ENCODE results near the gene TNFAIP1.

TNFAIP1 gene

GRCh38 chr17:28344011-28344410 is 8.4 kb downstream of the TNFAIP1 start:
- no peak for DNase-seq (ENCODE audit: insufficient read length, low spot score)
- no peak for FAIRE-seq

- DNase-seq (ENCODE audit: insufficient read length, low spot score) (no peak), FAIRE-seq (no peak)
These were observed 8.9 kb downstream of the TNFAIP1 start for GRCh38 chr17:28344435-28344901.

GRCh38 chr17:28345419-28346198 is 10.0 kb downstream of the TNFAIP1 start:
- DNase-seq (ENCODE audit: insufficient read length, low spot score) (no peak), FAIRE-seq (peak; percentile 60)

GRCh38 chr17:28346199-28346580 is 10.6 kb downstream of the TNFAIP1 start:
- DNase-seq (ENCODE audit: insufficient read length, low spot score) (no peak), FAIRE-seq (no peak)

DNA sequence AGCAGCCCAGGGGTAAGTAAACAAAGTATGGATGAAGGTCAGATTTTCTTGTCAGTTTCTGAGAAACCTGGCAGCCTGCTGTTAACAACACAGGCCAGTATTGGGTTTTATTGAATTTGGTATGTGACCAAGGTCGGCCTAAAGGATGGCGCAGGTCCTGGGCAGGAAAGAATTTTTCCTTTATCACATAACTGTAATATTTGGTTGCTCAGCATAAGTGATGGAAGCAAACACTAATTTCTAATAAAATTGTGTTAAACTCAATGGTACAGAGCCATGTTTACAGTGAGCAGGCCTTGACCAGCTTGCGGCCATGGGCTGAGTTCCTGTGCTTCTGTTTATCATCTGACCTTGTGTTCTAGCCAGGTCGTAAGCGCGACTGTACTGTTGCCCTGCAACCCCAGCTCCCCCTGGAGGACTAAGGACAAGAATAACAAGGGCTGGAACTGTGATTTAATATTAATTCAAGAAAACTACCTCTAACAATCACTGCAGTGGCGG is 11.2 kb downstream of the TNFAIP1 start:
- FAIRE-seq, result no peak
- DNase-seq (ENCODE audit: insufficient read length, low spot score), result no peak

DNA sequence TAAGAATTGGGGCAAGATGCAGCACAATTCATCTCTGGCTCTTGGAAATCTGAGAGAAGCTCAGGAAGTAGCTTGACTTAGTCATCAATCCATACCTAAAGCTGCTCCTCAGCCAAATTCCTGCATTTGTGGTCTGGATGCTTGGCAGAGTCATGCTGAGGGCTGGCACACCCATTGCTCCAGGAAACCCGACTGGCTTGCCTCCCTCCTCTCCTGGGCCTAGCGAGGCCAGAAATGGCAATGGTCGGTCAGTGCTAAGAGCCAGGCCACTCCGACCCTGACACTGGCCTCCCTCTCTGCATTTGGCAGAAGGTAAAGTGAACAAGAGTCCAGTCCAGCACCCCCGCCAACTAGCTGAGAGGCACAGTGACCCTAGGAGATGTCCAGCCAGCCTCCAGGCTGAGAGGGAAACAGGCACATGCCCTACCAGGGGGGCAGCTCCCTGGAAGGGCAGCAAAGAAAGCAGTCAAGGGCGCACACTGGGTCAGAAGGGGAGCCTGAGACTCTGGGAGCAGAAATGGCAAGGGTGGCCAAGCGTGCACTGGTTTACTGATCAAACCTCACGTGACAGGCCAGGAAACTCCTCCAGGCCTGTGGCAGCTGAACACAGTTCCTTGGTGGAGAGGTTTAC is 11.8 kb downstream of the TNFAIP1 start:
- FAIRE-seq (no peak), DNase-seq (ENCODE audit: insufficient read length, low spot score) (peak; percentile 71)

GRCh38 chr17:28348979-28349378 is 13.4 kb downstream of the TNFAIP1 start:
- FAIRE-seq, result no peak
- no peak for DNase-seq (ENCODE audit: insufficient read length, low spot score)

DNA sequence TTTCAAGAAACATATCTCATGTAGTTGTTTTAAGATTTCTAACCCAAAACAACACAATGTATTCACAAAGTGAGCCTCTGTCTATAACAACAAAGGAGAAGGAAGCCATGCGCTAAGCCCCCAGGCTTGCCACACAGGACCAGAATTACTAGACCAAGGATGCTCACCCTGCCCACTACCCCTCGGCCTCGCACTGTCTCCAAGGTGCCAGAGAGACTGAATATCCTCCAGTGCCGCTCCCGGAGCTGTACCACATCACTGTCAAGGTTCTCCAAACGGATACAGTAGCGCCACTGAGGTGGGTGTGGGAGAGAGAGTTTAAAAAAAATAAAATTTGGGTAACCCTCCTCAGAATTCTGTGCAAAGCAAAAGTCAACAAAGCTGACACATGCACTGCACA is 14.7 kb downstream of the TNFAIP1 start:
- no peak for DNase-seq (ENCODE audit: insufficient read length, low spot score)
- FAIRE-seq, result no peak

DNA sequence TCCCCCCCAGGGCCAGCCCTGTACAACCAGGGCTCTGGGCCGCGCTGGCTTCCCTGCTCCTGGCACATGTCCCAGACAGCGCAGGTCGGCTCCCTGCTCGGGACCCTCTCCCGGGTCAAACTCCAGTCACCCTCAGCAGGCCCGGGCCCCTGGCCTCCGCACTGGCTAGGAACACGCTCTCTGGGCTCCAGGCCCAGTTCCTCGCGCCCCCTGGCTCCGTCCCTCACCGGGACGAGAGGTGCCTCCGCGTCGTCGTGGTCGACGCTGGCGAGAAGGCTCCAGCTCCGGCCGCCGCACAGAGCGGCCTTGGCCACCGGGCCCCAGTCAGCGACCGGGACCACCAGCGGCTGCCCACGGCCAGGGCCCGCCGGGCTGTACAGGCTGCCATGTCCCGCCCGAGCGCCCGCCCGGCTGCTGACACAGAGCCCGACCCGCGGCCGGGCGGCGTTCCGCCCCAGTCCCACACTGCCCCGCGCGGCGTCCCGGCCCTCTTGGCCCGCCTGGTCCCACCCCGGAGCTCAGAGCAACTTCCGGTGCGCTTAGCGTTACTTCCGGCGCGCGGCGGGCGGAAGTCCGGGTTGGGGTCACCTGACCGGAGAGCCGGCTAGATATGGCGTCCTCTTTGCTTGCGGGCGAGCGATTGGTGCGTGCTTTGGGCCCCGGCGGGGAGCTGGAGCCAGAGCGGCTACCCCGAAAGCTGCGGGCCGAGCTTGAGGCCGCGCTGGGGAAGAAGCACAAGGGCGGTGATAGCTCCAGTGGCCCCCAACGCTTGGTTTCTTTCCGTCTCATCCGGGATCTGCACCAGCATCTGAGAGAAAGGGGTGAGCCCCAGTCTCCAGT is 21.7 kb downstream of the TNFAIP1 start, which contains the start of gene POLDIP2:
Gene POLDIP2 (minus strand): TSS at position 467 of the 840 bp plus-strand sequence. CDS start 79 bp downstream, at position 388.
- DNase-seq (ENCODE audit: insufficient read length, low spot score) (peak; percentile 95), FAIRE-seq (peak; percentile 82)

DNA sequence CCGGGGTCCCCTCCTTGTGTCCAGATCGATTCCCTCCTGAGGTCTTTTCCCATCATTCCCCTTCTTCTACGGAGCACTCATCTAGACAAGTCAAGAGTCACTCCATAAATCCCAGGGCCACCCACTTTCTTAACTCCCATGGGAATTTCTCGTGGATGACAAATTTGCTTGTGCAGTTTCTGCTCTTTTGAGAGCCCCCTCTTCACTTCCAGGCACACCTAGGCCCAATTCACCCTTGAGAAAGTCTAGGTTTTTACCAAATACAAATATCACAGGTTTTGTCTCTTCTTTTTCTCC is 22.3 kb downstream of the TNFAIP1 start:
- FAIRE-seq (no peak), DNase-seq (ENCODE audit: insufficient read length, low spot score) (no peak)

GRCh38 chr17:28363186-28363585 is 27.6 kb downstream of the TNFAIP1 start:
- DNase-seq (ENCODE audit: insufficient read length, low spot score) (no peak), FAIRE-seq (no peak)

GRCh38 chr17:28363776-28364650 is 28.5 kb downstream of the TNFAIP1 start:
- DNase-seq (ENCODE audit: insufficient read length, low spot score) (no peak), FAIRE-seq (no peak)

DNA sequence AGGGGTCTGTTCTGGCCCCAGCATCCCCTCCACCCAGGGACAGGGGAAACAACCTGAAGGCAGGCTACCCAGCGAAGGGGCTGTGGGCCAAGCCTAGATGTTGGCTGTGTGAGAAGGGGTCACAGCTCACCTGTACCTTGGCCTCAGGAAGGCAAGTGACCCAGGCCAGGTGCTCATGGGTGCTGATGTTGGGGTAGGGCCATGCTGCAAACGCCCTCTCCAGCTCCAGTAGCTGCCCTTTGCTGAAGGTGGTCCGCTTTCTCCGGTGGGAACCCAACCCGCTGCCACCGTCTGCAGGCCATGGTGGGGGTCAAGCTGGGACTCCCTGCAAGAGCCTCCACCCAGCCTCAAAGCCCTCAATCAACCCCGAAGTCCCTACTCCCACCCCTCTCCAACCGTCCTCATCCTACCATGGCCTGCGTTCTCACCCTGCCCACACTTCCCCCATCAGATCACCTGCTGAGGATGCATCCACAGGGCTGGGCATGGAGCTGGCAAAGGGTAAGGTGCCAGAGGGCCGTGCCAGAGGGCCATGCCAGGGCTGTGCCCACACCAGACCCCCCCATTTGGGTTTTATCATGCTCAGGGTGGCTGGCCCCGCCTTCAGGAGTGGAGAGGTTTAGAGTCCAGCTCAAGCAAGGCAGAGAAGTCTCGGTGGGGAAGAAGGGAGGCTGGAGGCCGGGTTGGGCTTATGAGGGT is 29.3 kb downstream of the TNFAIP1 start, which contains the start of gene SEBOX:
Gene SEBOX (minus strand): TSS at position 535 of the 699 bp plus-strand sequence. CDS start 48 bp downstream, at position 487.
- no peak for FAIRE-seq
- no peak for DNase-seq (ENCODE audit: insufficient read length, low spot score)

DNA sequence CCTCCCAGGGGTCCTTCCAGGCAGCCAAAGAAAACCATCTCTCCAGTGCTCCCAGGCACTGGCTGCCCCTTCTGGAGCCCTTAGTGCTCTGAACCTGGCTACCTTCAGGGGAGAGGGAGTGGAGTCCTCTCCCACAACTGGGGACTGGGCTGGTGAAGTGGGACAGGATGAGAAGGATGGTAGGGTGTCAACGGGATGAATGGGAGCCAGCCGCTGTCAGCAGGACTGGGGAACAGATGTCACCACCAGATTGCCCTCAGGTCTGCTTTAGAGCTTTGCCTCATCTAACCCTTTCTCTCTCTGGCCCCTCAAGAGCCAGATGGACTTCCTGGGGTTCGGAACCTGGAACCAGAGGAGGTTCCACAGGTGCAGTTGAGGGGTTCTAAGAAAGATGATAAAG is 29.9 kb downstream of the TNFAIP1 start:
- no peak for DNase-seq (ENCODE audit: insufficient read length, low spot score)
- no peak for FAIRE-seq

GRCh38 chr17:28366605-28367004 is 31.0 kb downstream of the TNFAIP1 start:
- DNase-seq (ENCODE audit: insufficient read length, low spot score) (no peak), FAIRE-seq (no peak)

DNA sequence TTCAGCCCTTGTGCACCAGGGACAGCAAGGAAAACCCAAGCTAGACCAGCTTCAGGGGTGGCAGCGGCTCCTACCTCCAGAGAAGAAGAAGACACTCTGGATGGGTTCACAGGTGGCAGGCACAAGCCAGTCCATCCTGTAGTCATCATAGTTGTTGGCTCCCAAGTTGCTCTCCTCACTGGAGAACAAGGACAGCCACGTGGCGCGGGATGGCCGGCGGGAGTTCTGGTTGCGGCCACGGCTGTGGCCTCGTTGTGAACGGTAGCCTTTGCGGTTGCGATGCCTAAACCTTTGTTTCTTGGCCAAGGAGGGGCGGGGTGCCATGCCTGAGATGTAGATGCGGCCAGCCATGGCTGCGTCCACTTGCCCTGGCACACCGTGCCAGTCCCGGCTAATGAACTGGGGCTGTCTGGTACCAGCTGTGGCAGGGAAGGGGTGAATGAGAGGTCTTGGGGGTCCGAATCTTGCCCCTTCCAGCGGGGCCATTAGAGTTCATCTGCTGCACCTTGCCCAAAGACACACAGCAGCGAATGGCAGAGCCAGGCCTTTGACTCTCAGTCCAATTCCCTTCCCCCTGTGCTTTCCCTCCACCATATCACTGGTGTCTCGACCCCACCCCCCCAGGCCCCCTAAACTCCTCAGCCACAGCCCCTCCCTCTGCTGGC is 32.2 kb downstream of the TNFAIP1 start:
- DNase-seq (ENCODE audit: insufficient read length, low spot score) (no peak), FAIRE-seq (no peak)

- no peak for DNase-seq (ENCODE audit: insufficient read length, low spot score)
- no peak for FAIRE-seq
These were observed 32.8 kb downstream of the TNFAIP1 start for GRCh38 chr17:28368306-28368831.

DNA sequence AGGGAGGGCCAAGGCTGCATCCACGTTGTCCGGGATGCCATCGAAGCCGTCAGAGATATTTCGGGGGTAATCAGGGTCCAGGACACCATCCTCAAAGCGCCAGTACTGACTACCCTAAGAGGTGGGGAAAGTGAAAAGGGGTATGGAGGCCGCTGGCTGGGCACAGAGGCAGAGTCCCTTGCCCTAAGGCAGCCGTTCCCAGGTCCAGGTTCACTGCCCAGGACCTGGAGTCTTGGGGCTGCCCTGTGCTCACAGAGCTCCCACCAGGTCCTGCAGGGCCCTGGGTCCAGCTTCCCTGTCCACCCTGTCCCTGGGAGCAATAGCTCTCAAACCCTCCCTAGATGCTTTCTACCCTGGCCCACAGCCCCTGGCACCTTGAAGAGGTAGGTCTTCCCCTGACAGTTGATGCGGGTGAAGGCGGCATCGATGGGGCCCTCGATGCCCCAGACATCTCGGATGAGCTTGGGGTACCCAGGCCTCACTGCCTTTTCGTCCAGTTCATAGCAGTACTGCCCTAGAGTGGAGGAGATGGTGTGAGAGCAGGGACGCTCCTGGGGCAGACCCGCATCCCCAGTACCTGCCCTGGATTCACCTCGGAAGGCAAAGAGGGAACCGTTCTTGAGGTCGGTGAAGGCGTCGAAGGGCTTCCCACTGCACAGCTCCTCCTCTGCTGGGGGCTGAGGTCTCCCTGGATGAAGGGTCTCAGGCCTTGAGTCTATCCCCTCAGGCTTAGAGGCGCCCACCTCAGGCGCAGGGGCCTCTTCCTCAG is 33.5 kb downstream of the TNFAIP1 start:
- no peak for DNase-seq (ENCODE audit: insufficient read length, low spot score)

More for the DNA sequence above, 33.5 kb downstream of the TNFAIP1 start:
- no peak for FAIRE-seq
